Stimulated activated CD4-positive, alpha-beta T cell treated with anti-CD3 and anti-CD28 coated beads, Interleukin-2, amount 100 ng/mL, for 24 hours (primary cell): ENCODE measurements around the gene B3GNT7.
"Not testable (repeated sequence)": the region's sequence is repeated elsewhere in the genome, so short reads cannot be mapped to it uniquely, and the experiment has no call there.

Experiments
- DNase-seq, 2 donors: peaks; one replicate each; pipeline ENCODE4 v3.0.0-alpha.2; 2020

The B3GNT7 gene

DNA sequence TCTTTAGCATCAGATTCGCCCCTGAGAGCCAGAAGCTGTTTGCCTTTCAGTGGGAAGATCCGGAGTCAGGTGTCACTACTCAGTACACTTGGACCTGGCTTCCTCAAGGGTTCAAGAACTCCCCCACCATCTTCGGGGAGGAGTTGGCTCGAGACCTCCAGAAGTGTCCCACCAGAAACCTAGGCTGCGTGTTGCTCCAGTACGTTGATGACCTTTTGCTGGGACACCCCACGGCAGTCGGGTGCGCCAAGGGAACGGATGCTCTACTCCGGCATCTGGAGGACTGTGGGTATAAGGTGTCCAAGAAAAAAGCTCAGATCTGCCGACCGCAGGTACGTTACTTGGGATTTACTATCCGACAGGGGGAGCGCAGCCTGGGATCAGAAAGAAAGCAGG lies 8.7 kb downstream of the B3GNT7 start:
- not testable (repeated sequence) for DNase-seq

DNA sequence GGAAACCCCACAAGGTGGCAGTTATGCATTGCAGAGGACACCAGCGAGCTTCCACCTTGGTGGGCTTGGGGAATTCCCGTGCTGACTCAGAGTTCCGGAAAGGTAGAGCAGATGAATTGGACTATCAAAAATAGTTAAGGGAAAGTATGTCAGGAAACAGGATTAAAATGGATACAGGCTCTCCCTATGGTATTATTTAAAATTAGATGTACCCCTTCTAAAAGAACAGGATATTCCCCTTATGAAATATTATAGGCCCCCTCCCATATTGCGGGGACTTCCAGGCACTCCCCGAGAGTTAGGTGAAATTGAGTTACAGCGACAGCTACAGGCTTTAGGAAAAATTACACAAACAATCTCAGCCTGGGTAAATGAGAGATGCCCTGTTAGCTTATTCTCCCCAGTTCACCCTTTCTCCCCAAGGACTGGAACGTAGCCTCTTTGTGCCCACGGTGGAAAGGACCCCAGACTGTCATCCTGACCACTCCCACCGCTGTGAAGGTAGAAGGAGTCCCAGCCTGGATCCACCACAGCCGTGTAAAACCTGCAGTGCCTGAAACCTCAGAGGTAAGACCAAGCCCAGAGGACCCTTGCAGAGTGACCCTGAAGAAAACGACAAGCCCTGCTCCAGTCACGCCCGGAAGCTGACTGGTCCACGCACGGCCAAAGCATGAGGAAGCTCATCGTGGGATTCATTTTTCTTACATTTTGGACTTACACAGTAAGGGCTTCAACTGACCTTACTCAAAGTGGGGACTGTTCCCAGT lies 10.3 kb downstream of the B3GNT7 start:
- peak; percentile 39 to 40 for DNase-seq

DNA sequence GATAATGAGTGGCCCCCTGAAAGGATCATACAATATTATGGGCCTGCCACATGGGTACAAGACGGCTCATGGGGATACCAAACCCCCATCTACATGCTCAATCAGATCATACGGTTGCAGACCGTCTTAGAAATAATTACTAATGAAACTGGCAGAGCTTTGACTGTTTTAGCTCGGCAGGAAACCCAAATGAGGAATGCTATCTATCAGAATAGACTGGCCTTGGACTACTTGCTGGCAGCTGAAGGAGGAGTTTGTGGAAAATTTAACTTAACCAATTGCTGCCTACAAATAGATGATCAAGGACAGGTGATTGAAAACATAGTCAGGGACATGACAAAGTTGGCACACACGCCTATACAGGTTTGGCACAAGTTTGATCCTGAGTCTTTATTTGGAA lies 12.2 kb downstream of the B3GNT7 start:
- not testable (repeated sequence) for DNase-seq

DNA sequence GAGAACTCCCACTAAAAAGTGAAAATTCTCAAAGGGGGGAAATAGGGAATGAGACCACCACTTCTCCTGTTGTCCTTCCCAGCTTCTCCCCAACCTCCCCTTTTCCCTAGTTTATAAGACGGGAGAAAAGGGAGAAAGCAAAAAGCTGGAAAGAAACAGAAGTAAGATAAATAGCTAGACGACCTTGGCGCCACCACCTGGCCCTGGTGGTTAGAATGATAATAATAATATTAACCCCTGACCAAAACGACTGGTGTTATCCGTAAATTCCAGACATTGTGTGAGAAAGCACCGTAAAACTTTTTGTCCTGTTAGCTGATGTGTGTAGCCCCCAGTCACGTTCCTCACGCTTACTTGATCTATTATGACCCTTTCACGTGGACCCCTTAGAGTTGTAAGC lies 12.8 kb downstream of the B3GNT7 start:
- not testable (repeated sequence) for DNase-seq

DNA sequence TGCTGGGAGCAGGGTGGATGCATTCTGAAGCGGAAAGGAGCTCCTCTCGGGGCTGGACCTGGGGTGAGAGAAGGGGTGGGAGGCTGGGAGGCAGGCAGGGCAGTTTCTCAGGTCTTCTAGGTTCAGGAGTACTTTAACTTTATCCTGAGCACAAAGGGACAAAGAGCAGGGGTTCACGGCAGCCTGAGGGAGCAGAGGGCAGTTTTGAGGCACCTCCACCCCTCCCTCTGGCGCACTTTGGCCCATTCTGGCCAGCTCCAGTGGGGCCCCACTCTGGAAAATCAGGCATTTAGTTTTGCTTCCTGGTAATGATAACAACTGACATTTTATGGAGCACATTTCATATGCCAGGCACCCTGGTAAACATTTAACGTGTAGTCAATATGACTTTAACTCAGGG lies 14.3 kb downstream of the B3GNT7 start:
- DNase-seq: no peak

DNA sequence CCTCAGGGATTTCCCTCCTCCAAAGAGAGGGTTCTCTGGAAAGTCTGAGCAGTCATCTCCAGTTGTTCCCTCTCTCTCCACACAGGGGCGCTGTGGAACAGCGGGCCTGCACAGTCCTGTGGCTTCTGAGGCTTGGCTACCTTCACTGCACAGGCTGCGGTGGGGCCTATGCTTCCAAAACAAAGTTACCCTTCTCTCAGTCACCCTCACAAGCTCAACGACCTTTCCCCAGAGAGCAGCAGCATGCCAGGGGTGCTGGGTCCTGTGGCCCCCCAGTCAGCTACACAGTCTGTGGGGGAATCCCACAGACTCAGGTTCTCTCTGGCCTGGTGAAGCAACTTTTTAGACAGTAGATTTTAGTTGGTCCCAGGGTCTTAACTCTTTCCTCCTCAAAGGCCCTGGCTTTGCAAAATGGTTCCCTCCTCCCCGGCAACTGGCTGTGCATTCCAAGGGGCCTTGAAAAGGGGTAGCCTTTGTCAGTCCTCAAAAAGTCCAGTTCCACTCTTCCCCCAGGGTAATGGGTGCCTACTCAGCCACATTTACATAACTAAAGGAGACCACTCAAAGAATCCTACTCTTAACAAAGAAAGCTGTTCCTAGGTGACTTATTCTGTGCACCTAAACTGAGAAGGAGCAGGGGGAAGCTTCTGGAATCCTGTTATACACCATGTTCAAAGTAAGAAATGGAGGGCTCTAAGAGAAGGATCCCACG lies 14.9 kb downstream of the B3GNT7 start:
- no peak for DNase-seq

DNA sequence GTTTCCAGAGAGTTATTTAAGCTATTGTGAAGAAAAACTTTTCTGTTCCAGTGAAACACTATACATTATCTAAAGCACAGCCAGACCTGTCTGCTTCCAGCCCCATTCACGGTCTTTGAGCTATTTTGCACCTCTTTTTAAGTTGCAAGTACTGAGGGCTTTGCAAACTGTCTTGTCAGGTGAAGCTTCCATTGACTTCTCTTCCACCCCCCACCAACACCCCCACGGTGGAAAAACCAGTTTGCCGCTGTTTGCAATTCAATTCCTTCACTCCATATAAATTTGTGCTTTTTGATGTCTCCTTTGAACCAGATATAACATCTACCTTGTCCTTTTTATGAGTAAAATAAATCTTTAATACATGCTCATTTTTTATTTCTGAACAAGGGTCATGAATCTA lies 15.7 kb downstream of the B3GNT7 start:
- no peak for DNase-seq

DNA sequence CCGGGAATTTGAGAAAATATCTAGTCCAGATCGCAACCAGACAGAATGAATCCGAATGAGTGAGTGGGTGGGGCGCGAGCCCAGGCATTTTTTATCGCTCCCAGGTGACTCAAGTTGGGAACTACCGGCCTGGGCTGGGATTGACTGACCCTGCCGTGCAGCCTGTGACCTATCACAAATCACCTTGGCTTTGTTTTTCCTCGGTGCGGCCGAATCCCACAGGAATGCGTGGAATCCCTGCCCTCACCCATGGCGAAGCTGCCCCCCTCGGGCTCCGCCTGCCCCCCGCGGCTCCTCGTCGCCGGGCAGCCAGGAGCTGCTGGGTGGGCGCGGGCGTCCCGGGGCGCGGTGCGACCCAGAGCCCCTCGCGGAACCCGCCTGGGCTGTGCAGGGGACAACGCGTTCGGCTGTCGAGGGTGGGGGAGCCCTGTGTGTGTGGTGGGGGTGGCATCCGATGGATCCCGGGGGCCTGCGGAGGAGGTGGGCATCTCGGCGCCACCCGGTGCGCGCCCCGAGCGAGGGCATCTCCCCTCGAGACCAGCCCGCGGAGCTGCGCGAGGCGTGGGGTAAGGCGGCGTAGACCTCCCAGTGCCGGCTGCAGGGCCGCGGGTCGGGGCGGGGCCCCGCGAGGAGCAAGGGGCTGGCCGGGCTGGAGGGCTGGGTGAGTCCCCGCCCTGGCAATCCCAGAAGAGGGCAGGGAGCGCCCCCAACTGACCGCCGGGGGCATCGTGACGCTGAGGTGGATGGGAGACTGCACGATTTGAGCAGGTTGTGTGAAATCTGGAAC lies 16.5 kb downstream of the B3GNT7 start:
- DNase-seq: peak; percentile 60 to 84

DNA sequence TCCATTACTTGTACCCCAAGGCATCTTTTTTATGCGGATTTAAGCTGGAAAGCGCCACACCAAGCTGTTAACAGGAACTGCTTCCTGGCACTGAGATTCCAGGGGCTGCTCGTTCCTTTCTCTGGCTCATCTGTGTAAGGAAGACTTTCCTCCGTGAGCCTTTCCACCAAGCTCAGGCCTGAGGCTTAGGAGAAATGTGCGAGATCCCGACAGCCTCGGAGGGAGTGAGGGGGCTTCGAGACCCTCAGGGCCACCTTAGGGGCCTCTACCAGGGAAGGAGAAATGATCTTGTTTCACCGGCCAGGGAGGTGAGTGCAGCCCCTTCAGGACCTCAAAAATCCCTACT lies 17.1 kb downstream of the B3GNT7 start:
- DNase-seq: no peak

DNA sequence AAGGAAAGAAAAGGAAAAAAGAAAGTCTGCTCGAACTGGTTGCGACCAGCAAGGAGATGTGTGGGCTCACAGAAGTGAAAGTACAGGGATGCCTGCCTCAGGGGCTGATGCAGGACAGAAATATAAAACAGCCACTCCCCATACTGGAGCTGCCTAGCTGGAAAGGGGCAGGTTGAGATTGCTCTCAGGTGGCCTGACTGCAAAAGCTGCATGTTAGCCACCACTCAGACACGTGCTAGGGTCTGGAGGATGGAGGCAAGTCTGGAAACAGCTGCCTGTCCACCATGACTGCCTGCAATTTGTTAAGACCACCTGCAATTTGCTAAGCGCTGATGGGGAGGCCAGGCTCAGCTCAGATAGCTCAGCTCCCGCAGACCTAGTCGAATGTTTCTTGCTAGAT lies 17.9 kb downstream of the B3GNT7 start:
- no peak for DNase-seq

DNA sequence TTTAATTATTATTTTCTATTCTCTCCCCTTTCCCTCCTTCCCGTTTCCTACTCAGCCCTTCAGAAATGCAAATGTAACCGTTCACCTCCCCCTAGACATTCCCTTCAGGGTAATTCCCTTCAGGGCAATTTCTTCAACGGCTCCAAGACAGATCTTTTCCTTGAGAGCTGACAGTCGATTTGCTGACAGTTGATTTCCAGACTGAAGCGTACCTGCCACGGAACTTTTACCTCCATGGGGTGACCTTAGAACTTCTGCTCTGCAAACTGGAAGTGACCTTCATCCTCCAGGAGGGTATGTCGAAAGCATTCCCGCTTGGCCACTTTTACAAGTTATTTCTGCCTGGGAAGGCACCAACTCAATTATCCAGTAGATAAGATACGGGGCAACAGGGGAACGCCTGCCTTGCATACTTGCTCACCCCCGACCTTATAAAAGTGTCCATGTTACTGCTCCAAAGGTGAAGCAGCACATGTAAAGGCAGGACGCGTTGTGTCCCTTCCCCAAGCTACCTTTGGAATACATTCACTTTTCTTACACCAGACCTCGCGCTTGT lies 18.5 kb downstream of the B3GNT7 start:
- DNase-seq: no peak

DNA sequence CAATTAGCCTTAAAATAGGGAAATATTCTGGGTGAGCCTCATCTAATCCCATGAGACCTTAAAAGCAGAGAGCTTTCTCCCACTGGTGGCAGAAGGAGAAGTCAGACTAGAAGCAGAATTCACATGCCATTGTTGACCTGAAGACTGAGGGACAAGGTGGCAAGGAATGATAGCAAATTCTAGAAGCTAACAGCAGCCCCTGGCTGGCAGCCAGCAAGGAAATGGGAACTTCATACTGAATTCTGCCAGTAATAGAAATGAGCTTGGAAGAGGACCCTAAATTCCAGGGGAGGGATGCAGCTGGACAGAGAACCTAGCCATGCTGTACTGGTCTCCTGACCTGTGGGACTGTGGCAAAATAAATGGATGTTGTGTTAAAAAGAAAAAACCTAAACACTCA lies 19.5 kb downstream of the B3GNT7 start:
- no peak for DNase-seq

DNA sequence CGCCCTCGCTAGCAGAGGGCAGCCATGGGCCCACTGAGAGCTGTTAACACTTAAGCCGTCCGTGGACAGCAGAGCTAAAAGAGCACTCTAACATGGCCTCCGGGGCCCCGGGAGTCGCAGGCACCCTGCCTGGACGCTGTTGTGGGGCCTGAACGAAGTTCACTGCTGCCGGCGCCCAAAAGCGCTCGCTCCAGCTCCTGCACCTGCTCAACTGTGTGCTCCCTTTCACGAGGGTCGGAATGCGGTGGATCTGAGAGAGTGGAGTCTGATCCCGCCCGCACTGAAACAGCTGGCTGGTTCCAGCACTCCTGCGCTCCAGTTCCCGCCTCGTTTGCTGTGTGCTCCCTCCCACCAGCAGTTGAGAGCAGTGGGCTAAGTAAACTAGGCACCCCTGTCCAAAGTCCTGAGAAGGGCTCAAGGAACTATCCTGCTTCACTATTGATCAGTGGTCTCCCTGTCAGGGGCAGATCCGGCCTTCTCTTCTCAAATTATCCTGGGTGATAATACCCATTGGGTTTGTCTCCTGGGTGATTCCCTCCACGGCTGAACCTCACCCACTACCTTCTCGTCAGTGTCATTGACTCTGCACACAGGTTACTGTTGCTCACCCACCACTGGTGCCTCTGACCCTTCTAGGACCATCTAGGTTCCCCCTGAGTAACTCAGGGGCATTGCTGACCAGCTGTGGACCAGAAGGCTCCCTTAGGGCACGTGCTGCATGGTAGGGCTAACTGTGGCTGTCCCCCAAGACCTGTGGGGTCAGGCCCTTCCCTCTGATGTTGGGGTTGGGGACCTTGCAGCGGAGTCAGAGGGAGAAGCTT lies 23.5 kb downstream of the B3GNT7 start:
- DNase-seq: no peak

DNA sequence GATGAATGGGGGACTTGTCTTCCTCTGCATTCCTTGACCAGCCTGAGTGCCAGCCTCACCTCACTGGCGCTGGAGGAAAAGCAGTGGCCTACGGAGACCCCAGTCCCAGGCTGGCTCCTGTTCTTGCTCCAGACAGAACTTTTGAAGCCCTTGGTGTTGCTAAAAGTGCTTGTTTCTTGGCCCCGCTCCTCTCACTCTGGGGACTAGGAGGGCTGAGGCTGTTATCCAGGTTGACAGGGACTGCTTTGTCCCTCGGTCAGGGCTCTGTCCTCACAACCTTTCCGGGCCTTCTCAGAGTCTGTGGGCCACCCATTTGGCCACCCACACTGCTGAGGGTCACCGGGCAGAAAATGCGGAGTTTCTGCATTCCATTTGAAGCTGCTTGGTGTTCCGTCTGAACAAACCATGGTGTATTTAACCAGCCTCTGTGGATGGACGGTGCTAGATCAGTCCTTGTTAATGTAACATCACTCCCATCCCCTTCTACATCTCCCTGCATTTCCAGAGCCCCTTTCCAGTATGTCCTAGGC lies 25.6 kb downstream of the B3GNT7 start:
- no peak for DNase-seq

DNA sequence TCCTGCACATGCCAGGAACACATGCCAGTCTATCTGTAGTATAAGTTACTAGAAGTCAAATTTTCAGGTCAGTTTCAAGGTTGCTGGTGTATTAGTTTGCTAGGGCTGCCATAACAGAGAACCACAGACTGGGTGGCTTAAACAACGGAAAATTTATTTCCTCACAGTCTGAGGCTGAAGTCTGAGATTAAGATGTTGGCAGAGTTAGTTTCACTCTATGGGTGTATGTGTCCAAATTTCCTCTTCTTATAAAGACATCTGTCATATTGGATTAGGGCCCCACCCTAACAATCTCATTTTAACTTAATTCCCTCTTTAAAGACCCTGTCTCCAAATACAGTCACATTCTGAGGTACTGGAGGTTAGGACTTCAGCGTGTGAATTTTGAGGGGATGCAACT lies 26.5 kb downstream of the B3GNT7 start:
- DNase-seq: no peak

DNA sequence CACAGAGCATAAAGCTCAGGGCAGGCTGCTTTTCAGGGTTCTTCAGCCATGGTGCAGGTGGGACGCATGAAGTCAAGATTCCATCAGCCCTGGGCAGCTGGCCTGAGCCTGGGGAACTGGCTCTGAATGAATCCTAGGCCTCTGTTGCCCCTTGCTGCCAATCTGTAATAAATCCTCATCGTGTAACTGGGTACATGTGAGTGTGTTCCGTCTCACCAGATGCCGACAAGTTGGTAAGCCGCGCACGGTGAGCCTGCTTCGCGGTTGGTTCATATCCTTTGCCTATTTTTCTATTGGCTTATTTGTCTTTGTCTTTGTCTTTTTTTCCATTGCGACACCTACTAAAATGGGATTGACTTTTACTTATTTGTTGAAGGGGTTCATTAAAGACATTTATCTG lies 27.7 kb downstream of the B3GNT7 start:
- no peak for DNase-seq

DNA sequence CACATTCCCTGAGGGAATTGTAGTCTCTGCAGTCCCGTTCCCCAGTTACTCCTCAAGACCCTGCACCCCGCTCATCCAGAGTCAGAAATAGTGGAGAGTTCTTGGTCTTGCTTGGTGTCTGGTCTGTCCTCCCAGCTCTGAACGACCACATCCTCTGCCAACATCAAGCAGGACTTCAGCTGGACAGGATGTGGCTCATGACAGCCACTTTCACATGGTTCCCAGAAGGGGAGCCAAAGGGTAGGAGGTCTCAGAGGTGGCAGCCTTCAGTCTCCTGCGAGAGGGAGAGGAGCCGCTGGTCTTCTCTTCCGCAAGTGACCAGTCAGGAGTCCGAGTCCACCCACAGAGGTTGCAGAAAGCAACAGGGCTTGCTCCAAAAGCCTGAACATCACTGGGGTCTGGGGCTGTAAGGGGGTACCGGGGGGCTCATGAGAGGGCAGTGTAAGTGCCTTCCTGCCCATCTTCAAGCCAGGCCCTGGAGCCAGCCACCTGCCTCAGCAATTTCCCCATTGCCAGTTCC lies 29.8 kb downstream of the B3GNT7 start:
- no peak for DNase-seq

DNA sequence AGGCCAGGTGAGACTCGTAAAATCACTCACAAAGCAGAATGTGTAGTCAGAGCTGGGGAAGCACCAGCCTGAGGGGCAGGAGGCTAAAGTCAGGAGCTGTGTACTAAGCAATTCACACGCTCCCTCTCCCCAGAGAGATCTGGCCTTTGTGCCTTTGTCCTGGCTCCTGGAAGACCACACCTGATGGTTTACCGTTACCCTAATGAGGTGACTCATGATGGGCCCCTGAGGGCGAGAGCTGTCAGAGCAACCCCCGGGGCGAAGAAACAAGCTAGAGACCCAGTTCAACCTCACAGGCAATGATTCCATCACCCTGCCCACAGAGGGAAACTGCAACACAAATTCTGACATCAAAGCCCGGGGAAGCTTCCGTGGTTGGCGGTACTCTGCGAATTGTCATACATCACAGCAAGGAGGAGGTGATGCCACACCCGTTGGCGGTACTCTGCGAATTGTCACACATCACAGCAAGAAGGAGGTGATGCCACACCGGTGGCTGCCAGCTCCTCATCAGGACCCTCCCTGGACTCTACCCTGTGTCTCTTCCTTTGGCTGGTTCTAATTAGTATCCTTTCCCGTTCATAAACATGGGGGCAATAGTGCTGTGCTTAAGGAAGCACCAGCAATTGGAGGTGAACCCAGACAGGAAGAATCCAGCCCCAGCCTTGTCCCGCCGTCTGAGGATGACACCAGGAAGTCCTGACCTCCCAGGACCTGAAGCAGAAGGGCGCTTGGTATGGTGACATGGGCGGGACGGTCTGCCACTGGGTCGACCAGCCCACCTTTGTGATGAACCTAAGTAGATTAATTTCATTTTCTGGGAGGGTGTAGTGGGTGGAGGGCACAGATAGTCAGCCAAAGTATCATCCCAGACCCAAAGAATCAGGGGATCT lies 30.5 kb downstream of the B3GNT7 start:
- DNase-seq: peak in 1 of 2 donors; percentile 20

DNA sequence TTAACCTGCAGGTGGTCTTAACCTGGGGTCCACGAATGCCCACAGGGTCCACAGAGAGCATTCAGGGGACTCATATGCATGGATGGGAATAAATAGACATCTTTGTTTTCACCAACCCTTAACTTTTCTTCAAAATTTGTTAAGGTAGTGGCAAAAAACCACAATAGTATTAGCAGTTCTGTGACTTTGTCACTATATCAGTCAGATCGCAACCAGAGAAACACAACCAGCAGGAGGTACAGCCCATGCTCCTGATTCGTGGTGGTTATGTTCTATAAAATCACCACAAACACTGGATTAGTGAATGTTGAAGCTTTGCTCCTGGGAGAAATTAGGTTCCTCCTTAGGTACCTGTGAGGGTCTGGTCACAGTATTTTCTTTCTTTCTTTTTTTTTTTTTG lies 31.6 kb downstream of the B3GNT7 start:
- DNase-seq: no peak

DNA sequence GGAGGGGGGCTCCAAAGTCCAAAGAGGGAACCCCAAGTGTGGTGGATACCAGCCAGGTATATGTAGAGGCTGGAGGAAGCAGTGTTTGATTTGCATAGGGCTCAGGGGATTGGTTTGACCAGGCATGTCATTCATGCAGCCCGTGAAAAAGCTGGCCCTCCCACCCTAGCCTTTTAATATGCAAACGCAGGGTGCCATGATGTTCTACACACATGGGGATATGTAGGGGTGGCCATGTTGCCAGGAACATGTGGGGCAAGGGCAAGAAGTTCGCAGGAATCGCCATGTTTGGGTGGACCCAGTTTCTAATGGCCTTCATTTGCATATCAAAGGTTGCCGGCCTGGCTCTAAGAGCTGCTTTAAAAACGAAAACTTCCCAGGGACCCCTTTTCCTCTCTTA lies 33.6 kb downstream of the B3GNT7 start:
- DNase-seq: no peak

DNA sequence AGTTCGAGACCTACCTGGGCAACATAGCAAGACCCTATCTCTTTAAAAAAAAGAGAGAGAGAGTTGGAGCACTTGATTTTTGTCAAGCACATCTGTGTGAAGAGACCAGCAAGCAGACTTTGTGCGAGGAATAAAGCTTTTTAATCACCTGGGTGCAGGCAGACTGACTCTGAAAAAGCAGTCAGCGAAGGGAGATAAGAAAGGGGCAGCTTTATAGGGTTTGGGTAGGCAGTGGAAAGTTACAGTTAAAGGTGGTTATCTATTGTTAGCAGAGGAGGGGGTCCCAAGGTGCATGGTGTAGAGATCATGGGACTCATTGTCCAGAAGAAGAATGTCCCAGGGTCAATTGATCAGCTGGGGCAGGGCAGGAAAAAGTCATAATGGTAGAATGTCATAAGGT lies 34.4 kb downstream of the B3GNT7 start:
- DNase-seq: no peak
